Liver (tissue), 3 donors: ENCODE measurements around the gene CHMP3.

Experiments used
- ATF3 ChIP-seq: IDR thresholded peaks from 2 replicates; pipeline ENCODE4 v1.6.1; 2016; ENCODE audit warnings: antibody characterized with exemption
- CTCF ChIP-seq: fragments of 150-350 bp; IDR thresholded peaks from 2 replicates; pipeline ENCODE4 v1.5.1; 2017; ENCODE audit warnings: improper control_type of control experiment, low read depth, low read length; ENCODE audit not compliant: missing input control
- EGR1 ChIP-seq, 2 donors: IDR thresholded peaks; 2 replicates each; pipeline ENCODE4 v1.6.1; 2016 to 2018; ENCODE audit warnings: antibody characterized with exemption in 2 of 2, low read depth in 2 of 2
- FOXA1 ChIP-seq: IDR thresholded peaks from 2 replicates; pipeline ENCODE4 v1.6.1; 2016; ENCODE audit warnings: antibody characterized with exemption
- JUND ChIP-seq, 2 donors: IDR thresholded peaks; 2 replicates each; pipeline ENCODE4 v1.6.1; 2016; ENCODE audit warnings: antibody characterized with exemption in 2 of 2
- MAX ChIP-seq: IDR thresholded peaks from 2 replicates; pipeline ENCODE4 v1.6.1; 2016; ENCODE audit warnings: antibody characterized with exemption
- RAD21 ChIP-seq, 2 donors: IDR thresholded peaks; 2 replicates each; pipeline ENCODE4 v1.6.1; 2016; ENCODE audit warnings: antibody characterized with exemption in 2 of 2, mild to moderate bottlenecking in 2 of 2
- REST ChIP-seq: IDR thresholded peaks from 2 replicates; pipeline ENCODE4 v1.6.1; 2016; ENCODE audit warnings: antibody characterized with exemption, mild to moderate bottlenecking
- RXRA ChIP-seq, 2 donors: IDR thresholded peaks; 2 replicates each; pipeline ENCODE4 v1.6.1; 2017 to 2018; ENCODE audit warnings: antibody characterized with exemption in 2 of 2, mild to moderate bottlenecking in 1 of 2
- SP1 ChIP-seq: IDR thresholded peaks from 2 replicates; pipeline ENCODE4 v1.6.1; 2018; ENCODE audit warnings: antibody characterized with exemption, mild to moderate bottlenecking
- TAF1 ChIP-seq: conservative IDR thresholded peaks from 2 replicates; pipeline ENCODE4 v1.6.1; 2016; ENCODE audit warnings: antibody characterized with exemption, mild to moderate bottlenecking
- YY1 ChIP-seq: IDR thresholded peaks from 2 replicates; pipeline ENCODE4 v1.6.1; 2016; ENCODE audit warnings: antibody characterized with exemption, mild to moderate bottlenecking
- TF ChIP-seq, protein P1 (sequence below): IDR thresholded peaks from 2 replicates; pipeline ENCODE4 v1.6.1; 2016; ENCODE audit warnings: antibody characterized with exemption
- donor health status: healthy.
- donor health status: healthy.

GRCh38 chr2:86499326-86499725 lies 63.9 kb downstream of the CHMP3 start:
- no peak for TF ChIP-seq CTCF
- TF ChIP-seq YY1 = no peak
- TF ChIP-seq JUND (IDR thresholded peaks at IDR 0.05) = no peak
- no peak for TF ChIP-seq REST
- TF ChIP-seq, protein P1, sequence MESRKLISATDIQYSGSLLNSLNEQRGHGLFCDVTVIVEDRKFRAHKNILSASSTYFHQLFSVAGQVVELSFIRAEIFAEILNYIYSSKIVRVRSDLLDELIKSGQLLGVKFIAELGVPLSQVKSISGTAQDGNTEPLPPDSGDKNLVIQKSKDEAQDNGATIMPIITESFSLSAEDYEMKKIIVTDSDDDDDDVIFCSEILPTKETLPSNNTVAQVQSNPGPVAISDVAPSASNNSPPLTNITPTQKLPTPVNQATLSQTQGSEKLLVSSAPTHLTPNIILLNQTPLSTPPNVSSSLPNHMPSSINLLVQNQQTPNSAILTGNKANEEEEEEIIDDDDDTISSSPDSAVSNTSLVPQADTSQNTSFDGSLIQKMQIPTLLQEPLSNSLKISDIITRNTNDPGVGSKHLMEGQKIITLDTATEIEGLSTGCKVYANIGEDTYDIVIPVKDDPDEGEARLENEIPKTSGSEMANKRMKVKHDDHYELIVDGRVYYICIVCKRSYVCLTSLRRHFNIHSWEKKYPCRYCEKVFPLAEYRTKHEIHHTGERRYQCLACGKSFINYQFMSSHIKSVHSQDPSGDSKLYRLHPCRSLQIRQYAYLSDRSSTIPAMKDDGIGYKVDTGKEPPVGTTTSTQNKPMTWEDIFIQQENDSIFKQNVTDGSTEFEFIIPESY = no peak
- TF ChIP-seq RXRA (IDR thresholded peaks at IDR 0.05) = no peak
- no peak for TF ChIP-seq RAD21 (IDR thresholded peaks at IDR 0.05)
- TF ChIP-seq MAX = no peak
- no peak for TF ChIP-seq SP1
- no peak for TF ChIP-seq TAF1
- no peak for TF ChIP-seq FOXA1
- TF ChIP-seq ATF3 = no peak
- TF ChIP-seq EGR1 (IDR thresholded peaks at IDR 0.05; ENCODE audit: low read depth in 2 of 2) = no peak
